Gastrocnemius medialis (tissue), 4 donors: Measurements from ENCODE around the gene ZPR1. TPM values are rescaled to one million over a fixed set of nuclear protein-coding genes. Genes with fewer than 3 reads are reported as not detected.

ENCODE experiments used
- ATAC-seq, 2 donors: fragments of 150-250 bp; one replicate each; pipeline ENCODE4 v1.9.1; 2016
- DNase-seq, 2 donors: peaks; one replicate each; pipeline ENCODE4 v3.0.0-alpha.2; 2019
- H3K27ac ChIP-seq, 4 donors: fragments of 200-600 bp; sonication (generic); 1 replicate in 1 of 4; 2 replicates in 3 of 4; pipeline ENCODE4 v1.5.1; 2016 to 2018; ENCODE audit warnings: mild to moderate bottlenecking in 2 of 4, moderate library complexity in 1 of 4
- H3K27me3 ChIP-seq, 3 donors: fragments of 200-600 bp; sonication (generic) in 2 of 3; 1 replicate in 1 of 3; 2 replicates in 2 of 3; pipeline versions ENCODE4 v1.5.1 to v1.6.0; 2016 to 2019; ENCODE audit warnings: mild to moderate bottlenecking in 1 of 3, moderate library complexity in 1 of 3
- H3K36me3 ChIP-seq, 2 donors: fragments of 200-600 bp; sonication (generic) in 1 of 2; one replicate each; pipeline ENCODE4 v1.5.1; 2017 to 2018
- H3K4me1 ChIP-seq, 2 donors: fragments of 200-600 bp; sonication (generic) in 1 of 2; one replicate each; pipeline ENCODE4 v1.5.1; 2016 to 2017; ENCODE audit warnings: mild to moderate bottlenecking in 2 of 2
- H3K4me3 ChIP-seq, 4 donors: fragments of 200-600 bp; sonication (generic) in 3 of 4; 1 replicate in 1 of 4; 2 replicates in 3 of 4; pipeline ENCODE4 v1.5.1; 2016 to 2019; ENCODE audit warnings: mild to moderate bottlenecking in 2 of 4
- H3K9me3 ChIP-seq, 3 donors: fragments of 200-600 bp; sonication (generic) in 2 of 3; 1 replicate in 1 of 3; 2 replicates in 2 of 3; pipeline ENCODE4 v1.5.1; 2016 to 2019
- POLR2A ChIP-seq, 2 donors: fragments of 450-650 bp; IDR thresholded peaks; one replicate each; pipeline ENCODE4 v1.6.1; 2017; ENCODE audit warnings: antibody characterized with exemption in 2 of 2, mild to moderate bottlenecking in 2 of 2, moderate library complexity in 2 of 2
- in situ Hi-C, 4 donors: fragments of 200-750 bp; cut with MboI; loops; one replicate each; pipeline versions ENCODE4 v1.15.0 to v1.8.0; 2017; ENCODE audit warnings: low sequenced_read_pairs in 4 of 4
- intact Hi-C: fragments of 100-400 bp; cut with DNase I; formaldehyde crosslinking; loops from one replicate; pipeline ENCODE4 v1.15.1; 2023; ENCODE audit warnings: low total_unique reads
- total RNA-seq, 4 donors: library from RNA; depleted of rRNA; stranded (reverse); fragments of >200 nt; gene quantifications; one replicate each; pipeline versions ENCODE4 v1.1.0 to v1.2.3, GENCODE V29; 2016
- TF ChIP-seq, protein P1 (sequence below), 5 experiments: fragments of 450-650 bp in 3 of 5; fragments of 200-600 bp in 2 of 5; sonication (generic) in 2 of 5; IDR thresholded peaks in 4 of 5; conservative IDR thresholded peaks in 1 of 5; 1 replicate in 4 of 5; 2 replicates in 1 of 5; pipeline ENCODE4 v1.5.1; 2016 to 2019; ENCODE audit warnings: antibody characterized with exemption in 5 of 5, mild to moderate bottlenecking in 3 of 5, moderate library complexity in 3 of 5

ZPR1 gene
- total RNA-seq, 4 donors from 2014 or later = 43.3 to 82.5 (median 56.9) TPM

DNA sequence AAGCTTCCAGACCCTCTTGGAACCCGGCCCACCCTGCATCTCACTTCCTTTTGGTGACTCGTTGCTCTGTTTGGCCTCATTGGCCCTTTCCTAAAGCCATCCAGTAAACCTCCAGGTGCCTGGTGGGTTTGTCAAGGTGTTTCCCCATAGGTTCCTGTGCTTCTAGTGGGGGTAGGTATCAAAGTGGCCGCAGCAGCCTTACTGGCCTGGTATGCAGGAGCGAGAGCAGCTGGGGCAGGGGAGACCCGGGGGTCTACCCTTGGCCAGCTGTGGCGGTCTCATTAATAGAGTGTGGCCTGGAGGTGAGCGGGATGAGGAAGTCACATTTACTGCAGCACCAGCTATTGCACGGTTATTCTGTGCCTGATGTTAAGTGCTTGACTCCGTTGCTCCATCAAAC is 31.2 kb upstream of the ZPR1 start:
- ATAC-seq (no peak), DNase-seq (no peak)
- TF ChIP-seq, protein P1, sequence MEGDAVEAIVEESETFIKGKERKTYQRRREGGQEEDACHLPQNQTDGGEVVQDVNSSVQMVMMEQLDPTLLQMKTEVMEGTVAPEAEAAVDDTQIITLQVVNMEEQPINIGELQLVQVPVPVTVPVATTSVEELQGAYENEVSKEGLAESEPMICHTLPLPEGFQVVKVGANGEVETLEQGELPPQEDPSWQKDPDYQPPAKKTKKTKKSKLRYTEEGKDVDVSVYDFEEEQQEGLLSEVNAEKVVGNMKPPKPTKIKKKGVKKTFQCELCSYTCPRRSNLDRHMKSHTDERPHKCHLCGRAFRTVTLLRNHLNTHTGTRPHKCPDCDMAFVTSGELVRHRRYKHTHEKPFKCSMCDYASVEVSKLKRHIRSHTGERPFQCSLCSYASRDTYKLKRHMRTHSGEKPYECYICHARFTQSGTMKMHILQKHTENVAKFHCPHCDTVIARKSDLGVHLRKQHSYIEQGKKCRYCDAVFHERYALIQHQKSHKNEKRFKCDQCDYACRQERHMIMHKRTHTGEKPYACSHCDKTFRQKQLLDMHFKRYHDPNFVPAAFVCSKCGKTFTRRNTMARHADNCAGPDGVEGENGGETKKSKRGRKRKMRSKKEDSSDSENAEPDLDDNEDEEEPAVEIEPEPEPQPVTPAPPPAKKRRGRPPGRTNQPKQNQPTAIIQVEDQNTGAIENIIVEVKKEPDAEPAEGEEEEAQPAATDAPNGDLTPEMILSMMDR (IDR thresholded peaks at IDR 0.05 in 4 of 5, conservative IDR thresholded peaks at IDR 0.05 in 1 of 5) = no peak
- no peak for TF ChIP-seq POLR2A (IDR thresholded peaks at IDR 0.05)
- H3K9me3 ChIP-seq = no peaks in the 10 kb centered on the region
- H3K27ac ChIP-seq = no peak overlapping the region
- H3K27me3 ChIP-seq = no peaks in the 10 kb centered on the region
- no peak overlapping the region for H3K4me3 ChIP-seq
- intact Hi-C loops (no loop called here), in situ Hi-C loops (no loop called here)
- peaks cover 0 to 12% of the 10 kb centered on the region in 2 donors for H3K4me1 ChIP-seq
- no peaks in the 10 kb centered on the region for H3K36me3 ChIP-seq

DNA sequence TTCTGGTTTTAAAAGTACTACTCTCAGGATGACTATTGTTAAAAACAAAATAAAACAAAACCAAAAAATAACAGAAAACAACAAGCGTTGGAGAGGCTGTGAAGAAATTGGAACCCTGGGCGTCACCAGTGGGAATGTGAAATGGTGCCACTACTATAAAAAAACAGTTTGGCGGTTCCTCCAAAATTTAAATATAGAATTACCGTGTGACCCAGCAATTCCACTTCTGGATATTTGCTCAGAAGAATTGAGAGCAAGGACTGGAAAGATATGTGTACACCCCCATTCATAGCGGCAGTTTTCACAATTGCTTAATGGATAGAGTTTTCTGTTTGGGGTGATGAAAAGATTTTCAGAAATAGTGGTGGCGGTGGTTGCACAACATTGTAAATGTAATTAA is 26.7 kb upstream of the ZPR1 start:
- no peak for TF ChIP-seq POLR2A (IDR thresholded peaks at IDR 0.05)
- TF ChIP-seq, protein P1 (IDR thresholded peaks at IDR 0.05 in 4 of 5, conservative IDR thresholded peaks at IDR 0.05 in 1 of 5) = no peak
- H3K36me3 ChIP-seq = no peaks in the 10 kb centered on the region
- intact Hi-C loops (no loop called here), in situ Hi-C loops (no loop called here)
- DNase-seq = no peak
- no peaks in the 10 kb centered on the region for H3K27me3 ChIP-seq
- peaks cover 0 to 16% of the 10 kb centered on the region in 2 donors for H3K4me1 ChIP-seq
- no peaks in the 10 kb centered on the region for H3K9me3 ChIP-seq
- H3K4me3 ChIP-seq = no peak overlapping the region
- peak overlapping the region; percentile 59 to 75 (median 69) for H3K27ac ChIP-seq
- peak; percentile 49 to 63 for ATAC-seq

DNA sequence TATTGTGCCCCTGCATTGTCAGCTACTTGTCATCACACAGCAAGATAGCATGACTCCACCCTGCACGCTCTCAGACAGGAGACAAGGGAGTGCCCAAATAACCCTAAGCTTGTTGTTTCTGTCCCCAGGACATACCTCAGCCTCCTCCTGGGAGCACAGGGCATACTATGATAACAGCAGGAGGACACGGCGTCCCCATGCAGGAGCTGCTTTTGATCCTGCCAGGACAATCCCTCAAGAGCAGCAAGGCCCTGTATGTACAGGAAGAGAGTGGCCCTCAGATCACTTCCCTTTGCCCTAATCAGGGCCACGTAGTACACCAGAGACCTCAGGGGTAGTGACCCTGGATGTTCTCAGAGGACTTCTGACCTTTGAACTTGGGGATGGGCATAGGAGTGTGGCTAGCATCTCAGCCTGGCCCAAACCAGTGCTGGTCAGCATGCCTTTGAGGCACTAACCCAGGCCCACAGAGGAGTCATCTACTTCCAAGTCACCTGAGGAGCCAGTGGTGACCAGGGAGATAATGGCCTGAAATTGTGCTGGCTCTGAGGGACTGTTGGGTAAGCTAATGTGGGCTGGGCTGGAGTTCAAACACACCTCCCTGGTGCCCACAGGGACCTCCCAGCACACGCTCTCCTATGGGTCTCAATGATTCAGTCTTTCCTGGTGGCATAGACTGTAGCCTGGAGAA is 26.1 kb upstream of the ZPR1 start:
- in situ Hi-C loops (no loop called here), intact Hi-C loops (no loop called here)
- TF ChIP-seq, protein P1 (IDR thresholded peaks at IDR 0.05 in 4 of 5, conservative IDR thresholded peaks at IDR 0.05 in 1 of 5) = no peak
- no peak for TF ChIP-seq POLR2A (IDR thresholded peaks at IDR 0.05)
- H3K4me3 ChIP-seq = no peak overlapping the region
- peak; percentile 77 to 79 for ATAC-seq
- no peaks in the 10 kb centered on the region for H3K9me3 ChIP-seq
- DNase-seq = peak in 1 of 2 donors; percentile 40
- H3K27me3 ChIP-seq = no peaks in the 10 kb centered on the region
- H3K27ac ChIP-seq = peak overlapping the region; percentile 59 to 75 (median 69)
- peaks cover 0 to 16% of the 10 kb centered on the region in 2 donors for H3K4me1 ChIP-seq
- H3K36me3 ChIP-seq = no peaks in the 10 kb centered on the region

DNA sequence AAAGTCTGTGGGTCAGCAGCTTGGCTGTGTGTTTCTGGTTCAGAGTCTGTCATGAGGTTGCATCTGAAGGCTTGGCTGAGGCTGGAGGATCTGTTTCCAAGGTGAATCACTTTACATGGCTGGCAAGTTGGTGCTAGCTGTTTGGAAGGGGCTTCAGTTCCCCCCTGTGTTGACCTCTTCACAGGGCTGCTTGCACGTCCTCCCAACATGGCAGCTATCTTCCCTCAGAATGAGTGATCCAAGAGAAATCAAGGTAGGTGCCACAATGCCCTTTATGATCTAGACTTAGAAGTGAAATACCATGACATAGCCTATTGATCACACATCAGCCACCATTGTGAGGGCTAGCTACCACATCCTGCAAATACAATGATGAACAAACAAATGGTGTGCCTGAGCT is 25.3 kb upstream of the ZPR1 start:
- DNase-seq (no peak), ATAC-seq (no peak)
- peaks cover 0 to 16% of the 10 kb centered on the region in 2 donors for H3K4me1 ChIP-seq
- H3K4me3 ChIP-seq = no peak overlapping the region
- H3K9me3 ChIP-seq = no peaks in the 10 kb centered on the region
- no peaks in the 10 kb centered on the region for H3K27me3 ChIP-seq
- no peak for TF ChIP-seq POLR2A (IDR thresholded peaks at IDR 0.05)
- TF ChIP-seq, protein P1 (IDR thresholded peaks at IDR 0.05 in 4 of 5, conservative IDR thresholded peaks at IDR 0.05 in 1 of 5) = no peak
- no peaks in the 10 kb centered on the region for H3K36me3 ChIP-seq
- in situ Hi-C loops = no loop called here
- intact Hi-C loops = no loop called here
- H3K27ac ChIP-seq = peak overlapping the region in 1 of 4 donors; percentile 75
